ENCODE data around the gene KRTAP5-10.
A peak's percentile ranks its signal among the peaks of the same experiment; 100 is the strongest.
"Not testable (repeated sequence)": the region's sequence is repeated elsewhere in the genome, so short reads cannot be mapped to it uniquely, and the experiment has no call there.

Gene KRTAP5-10

GRCh38 chr11:71572811-71573210 is 7.4 kb downstream of the KRTAP5-10 start:
- no peak for DNase-seq

DNA sequence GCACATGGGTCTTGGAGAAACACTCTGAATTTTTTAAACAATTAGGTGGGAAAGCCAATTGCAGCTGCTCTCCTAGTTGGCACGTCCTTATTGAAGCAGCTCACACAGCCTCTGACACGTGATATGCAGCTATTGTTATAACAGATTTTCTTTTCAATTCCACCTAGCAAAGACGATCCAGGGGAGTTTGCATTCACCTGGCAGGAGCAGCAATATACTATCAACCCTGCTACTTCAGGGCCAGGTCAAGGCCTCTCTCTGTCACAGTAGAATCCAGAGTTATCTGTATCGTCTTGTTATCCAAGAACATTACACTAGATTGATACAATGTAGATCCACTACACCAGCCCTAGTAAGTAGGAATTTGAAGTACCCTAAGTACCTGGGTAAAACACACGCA is 9.1 kb downstream of the KRTAP5-10 start:
- no peak for DNase-seq

DNA sequence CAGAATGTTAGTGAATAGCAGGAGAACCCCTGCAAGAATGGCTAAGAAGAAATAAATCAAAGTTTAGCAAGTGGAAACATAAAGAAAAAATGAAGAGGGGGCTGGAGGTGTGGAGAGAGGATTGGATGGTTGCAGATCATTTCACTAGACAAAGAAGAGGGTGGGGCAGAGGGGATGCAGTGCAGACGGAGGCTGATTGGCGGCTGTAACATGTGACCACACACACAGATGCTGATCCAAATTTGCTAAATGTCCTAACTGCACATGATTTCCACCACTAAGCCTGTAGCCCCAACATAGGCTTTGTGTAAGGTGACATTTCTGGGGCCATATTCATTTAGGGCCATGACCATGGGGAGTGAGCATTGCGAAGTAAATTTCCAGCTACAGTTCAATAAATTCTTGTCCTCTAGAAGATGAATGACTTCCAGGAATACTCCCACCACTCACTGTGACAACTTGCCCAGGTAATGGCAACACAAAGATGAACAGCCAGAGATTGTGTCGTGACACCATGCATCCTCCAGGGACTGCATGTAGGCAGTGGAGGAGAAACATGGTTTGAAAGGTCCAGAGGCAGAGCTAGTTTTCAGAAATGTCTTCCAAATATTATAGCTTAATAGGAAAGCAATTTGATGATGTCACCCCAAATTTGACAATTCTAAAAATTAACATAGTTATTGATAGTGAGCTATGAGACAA is 10.5 kb downstream of the KRTAP5-10 start:
- DNase-seq: no peak

- not testable (repeated sequence) for DNase-seq
Observed at GRCh38 chr11:71576688-71577465, 11.5 kb downstream of the KRTAP5-10 start.

DNA sequence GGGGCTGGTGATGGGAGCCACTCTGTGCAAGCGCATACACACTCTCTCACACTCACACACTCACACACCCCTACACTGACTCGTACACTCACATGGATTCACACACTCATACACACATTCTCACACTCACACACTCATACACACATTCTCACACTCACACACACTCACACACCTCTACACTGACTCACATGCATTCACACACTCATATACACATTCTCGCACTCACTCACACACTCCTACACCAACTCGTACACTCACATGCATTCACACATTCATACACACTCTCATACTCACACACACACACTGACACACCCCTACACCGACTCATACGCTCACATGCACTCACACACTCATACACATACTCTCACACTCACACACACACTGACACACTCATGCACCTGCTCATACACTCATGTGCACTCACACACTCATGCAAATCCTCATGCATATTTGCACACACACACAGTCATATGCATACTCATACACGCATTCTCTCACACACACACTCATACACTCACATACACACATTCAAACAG is 12.2 kb downstream of the KRTAP5-10 start:
- no peak for DNase-seq

GRCh38 chr11:71579513-71579912 is 14.2 kb downstream of the KRTAP5-10 start:
- not testable (repeated sequence) for DNase-seq

DNA sequence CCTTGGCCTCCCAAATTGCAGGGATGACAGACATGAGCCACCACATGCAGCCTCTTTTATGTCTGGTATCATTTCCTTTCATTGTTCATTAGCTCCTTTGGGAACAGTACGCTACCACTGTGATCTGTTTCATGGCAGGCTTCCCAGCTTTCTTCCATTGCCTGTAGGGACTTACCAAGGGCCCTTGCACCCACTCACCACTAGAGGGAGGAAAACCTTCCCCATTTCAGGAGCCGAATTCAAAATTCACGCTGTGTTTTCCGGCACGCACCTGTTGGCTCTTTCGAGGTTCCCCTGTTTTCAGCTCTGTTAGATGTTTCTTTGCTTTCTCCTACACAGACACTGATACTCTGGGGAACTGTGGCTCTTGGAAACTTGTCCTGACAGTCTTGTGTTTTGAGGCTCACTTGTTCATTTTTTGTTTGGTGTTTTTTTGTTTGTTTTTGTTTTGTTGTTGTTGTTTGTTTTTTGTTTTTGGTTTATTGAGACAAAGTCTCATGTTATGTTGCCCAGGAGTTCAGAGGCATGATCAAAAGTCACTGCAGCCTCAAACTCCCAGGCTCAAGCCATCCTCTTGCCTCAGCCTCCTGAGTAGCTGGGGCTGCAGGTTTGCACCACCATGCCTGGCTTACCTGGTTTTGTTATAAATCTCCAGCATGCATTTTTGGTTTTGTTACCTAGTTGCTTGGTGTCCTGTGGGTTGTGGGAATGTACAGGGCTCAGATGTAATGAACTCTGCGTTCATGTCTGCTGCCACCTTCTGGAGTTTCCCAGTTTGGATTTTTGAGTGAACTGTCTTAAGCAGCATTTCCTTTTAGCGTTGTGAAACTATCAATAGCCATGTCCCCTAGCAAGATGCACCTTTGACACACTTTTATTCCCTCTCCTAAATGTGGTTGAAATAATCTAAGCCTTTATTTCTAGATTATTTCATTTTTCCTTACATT is 15.0 kb downstream of the KRTAP5-10 start:
- DNase-seq: no peak

- DNase-seq: no peak
Observed at GRCh38 chr11:71581826-71582225, 16.5 kb downstream of the KRTAP5-10 start.

DNA sequence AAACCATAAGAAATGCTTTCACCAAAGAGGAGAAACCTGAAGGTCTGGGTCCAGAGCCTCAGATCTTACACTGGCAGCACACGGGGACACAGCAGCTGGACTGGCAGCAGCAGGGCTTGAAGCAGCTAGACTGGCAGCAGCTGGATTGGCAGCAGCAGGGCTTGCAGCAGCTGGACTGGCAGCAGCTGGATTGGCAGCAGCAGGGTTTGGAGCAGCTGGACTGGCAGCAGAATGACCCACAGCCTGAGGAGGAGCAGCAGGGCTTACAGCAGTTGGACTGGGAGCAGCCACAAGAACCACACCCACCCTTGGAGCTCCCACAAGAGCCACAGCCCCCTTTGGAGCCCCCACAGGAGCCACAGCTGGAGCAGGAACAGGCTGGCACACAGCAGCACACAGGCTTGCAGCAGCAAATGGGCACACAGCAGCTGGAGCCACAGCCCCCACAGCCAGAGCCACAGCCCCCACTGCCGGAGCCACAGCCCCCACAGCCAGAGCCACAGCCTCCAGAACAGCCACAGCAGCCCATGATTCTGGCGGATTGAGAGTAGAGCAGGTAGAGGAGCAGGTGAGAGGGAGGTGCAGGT is 17.0 kb downstream of the KRTAP5-10 start, which contains the start of gene KRTAP5-11:
TSS of gene KRTAP5-11 (minus strand) at position 567 of the 587 bp plus-strand sequence. CDS start at position 529, 38 bp downstream.
- DNase-seq: no peak

- DNase-seq: not testable (repeated sequence)
Observed at GRCh38 chr11:71582969-71583368, 17.6 kb downstream of the KRTAP5-10 start.

DNA sequence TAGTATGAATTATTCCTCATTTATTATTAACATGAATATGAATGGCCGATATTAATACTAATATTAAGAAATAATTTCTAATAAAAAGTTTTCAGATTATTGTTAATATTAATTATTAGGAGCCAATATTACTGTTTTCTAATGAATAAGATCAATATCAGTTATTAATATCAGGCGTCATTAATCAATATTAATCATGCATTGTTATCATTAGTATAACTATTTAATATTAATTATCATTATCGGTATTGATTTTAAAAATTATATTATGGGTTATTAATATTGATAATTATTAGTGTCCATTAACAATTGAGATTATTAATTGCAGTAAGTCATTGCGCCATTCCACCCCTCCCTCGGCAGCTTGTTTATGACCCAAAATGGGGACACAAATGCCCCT is 20.3 kb downstream of the KRTAP5-10 start:
- DNase-seq: not testable (repeated sequence)

DNA sequence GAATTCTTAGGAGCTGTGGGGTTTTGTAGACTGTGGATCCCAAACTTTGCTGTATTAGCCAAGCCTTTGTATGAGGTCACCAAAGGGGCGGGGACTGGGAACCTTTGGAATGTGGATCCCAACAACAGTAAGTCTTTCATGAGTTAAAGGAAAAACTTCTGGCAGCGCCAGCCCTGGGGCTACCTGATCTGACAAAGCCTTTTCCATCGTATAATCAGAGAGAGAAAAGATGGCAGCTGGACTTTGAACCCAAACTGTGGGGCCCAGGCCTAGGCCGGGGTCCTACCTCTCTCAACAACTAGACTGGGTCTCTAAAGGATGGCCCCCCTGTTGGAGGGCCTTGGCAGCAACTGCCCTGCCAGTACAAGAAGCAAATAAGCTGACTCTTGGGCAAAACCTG is 23.0 kb downstream of the KRTAP5-10 start:
- not testable (repeated sequence) for DNase-seq

- not testable (repeated sequence) for DNase-seq
Observed at GRCh38 chr11:71588822-71589545, 23.6 kb downstream of the KRTAP5-10 start.

DNA sequence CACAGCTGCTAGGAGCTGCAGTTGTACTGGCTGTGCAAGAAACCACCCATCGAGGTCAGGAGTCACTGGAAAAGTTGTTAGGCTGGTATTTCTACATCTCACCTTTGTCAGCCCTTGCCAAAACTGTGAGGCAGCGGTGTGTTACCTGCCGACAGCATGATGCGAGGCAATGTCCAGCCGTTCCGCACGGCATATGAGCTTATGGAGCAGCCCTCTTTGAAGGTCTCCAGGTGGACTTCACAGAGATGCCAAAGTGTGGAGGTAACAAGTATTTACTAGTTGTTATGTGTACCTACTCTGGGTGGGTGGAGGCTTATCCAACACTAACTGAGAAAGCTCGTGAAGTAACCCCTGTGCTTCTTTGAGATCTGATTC is 24.2 kb downstream of the KRTAP5-10 start:
- DNase-seq: not testable (repeated sequence)

DNA sequence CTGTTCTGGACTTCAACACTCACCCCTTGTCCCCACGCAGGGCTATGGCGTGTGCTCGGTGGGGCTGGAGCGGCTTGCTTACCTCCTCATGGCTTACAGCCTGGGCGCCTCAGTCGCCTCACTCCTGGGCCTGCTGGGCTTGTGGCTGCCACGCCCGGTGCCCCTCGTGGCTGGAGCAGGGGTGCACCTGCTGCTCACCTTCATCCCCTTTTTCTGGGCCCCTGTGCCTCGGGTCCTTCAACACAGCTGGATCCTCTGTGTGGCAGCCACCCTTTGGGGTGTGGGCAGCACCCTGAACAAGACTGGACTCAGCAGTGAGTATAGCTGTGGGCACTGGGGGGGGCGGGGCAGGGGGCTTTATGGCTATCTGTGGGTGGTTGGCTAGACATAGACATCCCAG is 37.9 kb downstream of the KRTAP5-10 start:
- DNase-seq: not testable (repeated sequence)

GRCh38 chr11:71604798-71605488 is 39.6 kb downstream of the KRTAP5-10 start:
- not testable (repeated sequence) for DNase-seq

DNA sequence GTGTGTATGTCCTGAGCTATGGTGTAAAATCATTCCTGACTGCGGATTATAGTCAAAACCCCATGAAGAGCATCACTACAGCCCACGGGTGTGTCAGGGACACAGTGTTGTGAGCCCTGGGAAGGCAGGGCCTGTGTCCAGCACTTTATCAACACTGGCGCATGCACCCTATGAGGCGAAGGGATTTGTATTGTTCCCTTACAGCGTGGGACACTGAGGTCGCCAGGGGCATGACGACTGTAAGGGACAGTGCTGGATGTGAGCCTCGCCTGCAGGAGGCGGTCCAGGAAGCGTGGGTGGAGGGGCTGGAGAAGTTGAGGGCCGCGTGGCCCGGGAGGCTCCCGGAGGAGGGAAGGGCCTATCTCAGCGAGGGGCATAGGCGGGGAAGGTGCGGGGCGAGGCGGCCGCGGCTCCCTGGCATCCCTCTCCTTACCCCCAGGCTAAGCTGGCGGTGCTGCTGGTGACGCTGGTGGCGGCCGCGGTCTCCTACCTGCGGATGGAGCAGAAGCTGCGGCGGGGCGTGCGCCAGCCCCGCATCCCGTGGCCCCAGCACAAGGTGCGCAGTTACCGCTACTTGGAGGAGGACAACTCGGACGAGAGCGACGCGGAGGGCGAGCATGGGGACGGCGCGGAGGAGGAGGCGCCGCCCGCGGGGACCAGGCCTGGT is 41.6 kb downstream of the KRTAP5-10 start:
- not testable (repeated sequence) for DNase-seq

- DNase-seq: peak; percentile 52
Observed at GRCh38 chr11:71607520-71608216, 42.3 kb downstream of the KRTAP5-10 start.

DNA sequence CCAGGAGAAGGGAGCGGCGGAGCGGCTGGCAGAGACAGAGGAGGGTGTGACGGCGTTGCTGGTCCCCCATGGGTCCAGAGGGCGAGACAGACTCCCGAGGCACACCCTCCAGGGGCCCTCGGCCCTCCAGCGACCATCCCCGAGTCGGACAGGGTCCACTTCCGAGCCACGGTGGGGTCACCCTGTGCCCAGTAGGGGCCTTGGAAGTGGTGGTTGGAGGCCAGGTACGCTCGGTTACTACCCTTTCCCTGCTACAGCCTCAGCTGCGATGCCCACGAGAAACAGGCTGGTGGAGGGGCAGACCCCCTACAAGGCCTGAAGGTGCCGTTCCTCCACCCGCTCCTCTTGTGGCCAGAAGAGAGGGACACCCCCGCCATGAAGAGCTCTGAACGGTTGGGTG is 42.9 kb downstream of the KRTAP5-10 start:
- not testable (repeated sequence) for DNase-seq
